CD4-positive, alpha-beta T cell treated with Interferon gamma for 1 hour (primary cell): Measurements from ENCODE around the gene HOXA7.

Experiments used
- DNase-seq: peaks from one replicate; pipeline ENCODE4 v3.0.0-alpha.2; 2020

The HOXA7 gene

DNA sequence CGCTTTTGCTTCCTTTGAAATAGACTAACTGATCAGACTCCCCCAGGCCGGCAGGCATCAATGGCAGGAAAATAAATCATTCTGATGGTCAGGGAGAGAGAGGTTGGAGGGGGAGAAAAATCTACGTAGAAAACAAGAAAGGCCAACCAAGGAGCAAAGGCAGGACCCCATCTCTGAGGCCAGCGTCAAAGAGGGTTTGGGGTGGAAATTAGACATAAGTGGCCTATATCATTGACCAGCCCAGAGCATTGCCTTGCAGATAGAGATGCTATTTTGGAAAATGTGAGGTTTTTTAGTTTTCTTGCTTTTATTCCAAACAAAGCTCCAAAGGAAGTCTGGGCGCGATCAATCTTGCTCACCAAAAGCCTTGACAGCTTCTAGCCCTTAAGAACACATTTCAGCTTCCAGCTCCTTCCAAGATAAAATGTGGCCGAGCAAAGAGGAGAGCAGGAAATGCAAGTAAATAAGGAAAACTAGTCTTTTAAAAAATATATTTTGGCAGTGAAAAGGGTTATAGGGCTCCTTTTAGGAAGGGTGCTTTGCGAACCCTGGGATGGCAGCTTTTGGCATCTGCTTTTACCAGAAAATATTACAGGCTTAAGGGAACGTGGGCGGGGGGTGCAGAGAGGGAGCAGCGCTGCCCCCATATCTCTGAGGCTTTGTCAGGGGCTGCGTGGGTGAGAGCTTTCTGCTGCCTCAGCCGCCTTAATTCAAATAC, 52.0 kb downstream of the HOXA7 start:
- DNase-seq = no peak
